Liver (tissue), 9 donors: Measurements from ENCODE around the gene GPR42. TPM values are rescaled to one million over a fixed set of nuclear protein-coding genes. Genes with fewer than 3 reads are reported as not detected.

ENCODE experiments used
- DNase-seq: peaks from one replicate; pipeline ENCODE4 v3.0.0-alpha.2; 2017; ENCODE audit warnings: low spot score
- H3K27ac ChIP-seq, 2 donors: one replicate each; pipeline ENCODE4 v1.7.0; 2013; ENCODE audit warnings: inconsistent platforms in 2 of 2, low read length in 2 of 2, control low read depth in 1 of 2, low read depth in 1 of 2, mild to moderate bottlenecking in 1 of 2
- H3K27me3 ChIP-seq, 4 donors: one replicate each; pipeline versions ENCODE4 v1.6.1 to v1.7.0; 2013; ENCODE audit warnings: low read length in 3 of 4, inconsistent platforms in 1 of 4, mild to moderate bottlenecking in 1 of 4, moderate library complexity in 1 of 4; ENCODE audit not compliant: control insufficient read depth in 4 of 4, insufficient read depth in 4 of 4
- H3K36me3 ChIP-seq, 4 donors: one replicate each; pipeline versions ENCODE4 v1.6.1 to v1.7.0; 2013; ENCODE audit warnings: low read length in 3 of 4, mild to moderate bottlenecking in 3 of 4, low read depth in 1 of 4, moderate library complexity in 1 of 4; ENCODE audit not compliant: control insufficient read depth in 4 of 4, insufficient read depth in 3 of 4
- H3K4me1 ChIP-seq, 4 donors: one replicate each; pipeline versions ENCODE4 v1.6.1 to v1.7.0; 2013; ENCODE audit warnings: low read length in 3 of 4, mild to moderate bottlenecking in 3 of 4, moderate library complexity in 1 of 4; ENCODE audit not compliant: control insufficient read depth in 4 of 4, insufficient read depth in 4 of 4
- H3K4me3 ChIP-seq, 3 donors: one replicate each; pipeline versions ENCODE4 v1.6.1 to v1.7.0; 2013; ENCODE audit warnings: low read length in 3 of 3, control low read depth in 1 of 3, low read depth in 1 of 3, mild to moderate bottlenecking in 1 of 3
- H3K9ac ChIP-seq, 2 donors: one replicate each; pipeline ENCODE4 v1.7.0; 2013; ENCODE audit warnings: low read length in 2 of 2, mild to moderate bottlenecking in 2 of 2, moderate library complexity in 2 of 2, control low read depth in 1 of 2, low read depth in 1 of 2
- H3K9me3 ChIP-seq, 4 donors: one replicate each; pipeline versions ENCODE4 v1.6.1 to v1.7.0; 2013; ENCODE audit warnings: low read length in 3 of 4; ENCODE audit not compliant: control insufficient read depth in 4 of 4
- ATF3 ChIP-seq: IDR thresholded peaks from 2 replicates; pipeline ENCODE4 v1.6.1; 2016; ENCODE audit warnings: antibody characterized with exemption
- EGR1 ChIP-seq, 2 donors: IDR thresholded peaks; 2 replicates each; pipeline ENCODE4 v1.6.1; 2016 to 2018; ENCODE audit warnings: antibody characterized with exemption in 2 of 2, low read depth in 2 of 2
- FOXA1 ChIP-seq: IDR thresholded peaks from 2 replicates; pipeline ENCODE4 v1.6.1; 2016; ENCODE audit warnings: antibody characterized with exemption
- FOXA2 ChIP-seq: IDR thresholded peaks from 2 replicates; pipeline ENCODE4 v1.6.1; 2016; ENCODE audit warnings: antibody characterized with exemption
- GABPA ChIP-seq, 2 donors: IDR thresholded peaks in 1 of 2; conservative IDR thresholded peaks in 1 of 2; 2 replicates each; pipeline ENCODE4 v1.6.1; 2016; ENCODE audit warnings: antibody characterized with exemption in 2 of 2, mild to moderate bottlenecking in 1 of 2, moderate library complexity in 1 of 2
- HNF4A ChIP-seq, 2 donors: conservative IDR thresholded peaks; 2 replicates each; pipeline ENCODE4 v1.6.1; 2016; ENCODE audit warnings: antibody characterized with exemption in 2 of 2, mild to moderate bottlenecking in 2 of 2
- HNF4G ChIP-seq: IDR thresholded peaks from 2 replicates; pipeline ENCODE4 v1.6.1; 2016; ENCODE audit warnings: antibody characterized with exemption
- JUND ChIP-seq, 2 donors: IDR thresholded peaks; 2 replicates each; pipeline ENCODE4 v1.6.1; 2016; ENCODE audit warnings: antibody characterized with exemption in 2 of 2
- MAX ChIP-seq: IDR thresholded peaks from 2 replicates; pipeline ENCODE4 v1.6.1; 2016; ENCODE audit warnings: antibody characterized with exemption
- NR2F2 ChIP-seq: IDR thresholded peaks from 2 replicates; pipeline ENCODE4 v1.6.1; 2016; ENCODE audit warnings: antibody characterized with exemption
- RAD21 ChIP-seq, 2 donors: IDR thresholded peaks; 2 replicates each; pipeline ENCODE4 v1.6.1; 2016; ENCODE audit warnings: antibody characterized with exemption in 2 of 2, mild to moderate bottlenecking in 2 of 2
- REST ChIP-seq: IDR thresholded peaks from 2 replicates; pipeline ENCODE4 v1.6.1; 2016; ENCODE audit warnings: antibody characterized with exemption, mild to moderate bottlenecking
- RXRA ChIP-seq, 2 donors: IDR thresholded peaks; 2 replicates each; pipeline ENCODE4 v1.6.1; 2017 to 2018; ENCODE audit warnings: antibody characterized with exemption in 2 of 2, mild to moderate bottlenecking in 1 of 2
- SP1 ChIP-seq: IDR thresholded peaks from 2 replicates; pipeline ENCODE4 v1.6.1; 2018; ENCODE audit warnings: antibody characterized with exemption, mild to moderate bottlenecking
- TAF1 ChIP-seq: conservative IDR thresholded peaks from 2 replicates; pipeline ENCODE4 v1.6.1; 2016; ENCODE audit warnings: antibody characterized with exemption, mild to moderate bottlenecking
- YY1 ChIP-seq: IDR thresholded peaks from 2 replicates; pipeline ENCODE4 v1.6.1; 2016; ENCODE audit warnings: antibody characterized with exemption, mild to moderate bottlenecking
- ZBTB33 ChIP-seq: IDR thresholded peaks from 2 replicates; pipeline ENCODE4 v1.6.1; 2016; ENCODE audit warnings: antibody characterized with exemption
- WGBS: extraction: QIAGEN DNeasy Blood & Tissue Kit; methylation state at CpG from one replicate; pipeline ENCODE4 v1.1.7; 2013; 5-methylcytosine and 5-hydroxymethylcytosine counted together
- polyA plus RNA-seq, 2 donors: library from polyadenylated mRNA; stranded (reverse) in 1 of 2; unstranded in 1 of 2; fragments of 200-250 nt in 1 of 2; fragments of >200 nt in 1 of 2; fragmentation: Nextera tagmentation in 1 of 2; extraction: Ambion mirVana in 1 of 2; gene quantifications; one replicate each; pipeline versions ENCODE4 v1.2.1 to v1.2.3, GENCODE V29; 2013 to 2015
- total RNA-seq, 2 donors: library from RNA; depleted of rRNA; stranded (reverse); fragments of >200 nt; gene quantifications; one replicate each; pipeline ENCODE4 v1.2.3, GENCODE V29; 2014
- donor health status: healthy.
- donor health status: healthy.
- donor health status: healthy.
- donor health status: healthy.
- donor health status: healthy.

The GPR42 gene
- total and polyA plus RNA-seq, 4 donors: not detected

GRCh38 chr19:35417713-35418534, 47.1 kb downstream of the GPR42 start:
- no peaks in the 10 kb centered on the region for H3K27me3 ChIP-seq

GRCh38 chr19:35419046-35419445, 48.2 kb downstream of the GPR42 start:
- Histone ChIP-seq H3K36me3 (no peaks in the 10 kb centered on the region), H3K4me1 (peaks cover 0 to 9% (median 2%) of the 10 kb centered on the region in 4 donors), H3K27me3 (no peaks in the 10 kb centered on the region), H3K4me3 (no peak overlapping the region), H3K9ac (no peak overlapping the region), H3K27ac (no peak overlapping the region), H3K9me3 (no peaks in the 10 kb centered on the region)
- no peak for DNase-seq
- 91% methylated on average over 3 of the region's 3 CpGs for WGBS
- TF ChIP-seq ATF3 (no peak), ZBTB33 (no peak), EGR1 (IDR thresholded peaks at IDR 0.05; ENCODE audit: low read depth in 2 of 2) (no peak), YY1 (no peak), HNF4A (conservative IDR thresholded peaks at IDR 0.05) (no peak), RXRA (IDR thresholded peaks at IDR 0.05) (no peak), MAX (no peak), GABPA (IDR thresholded peaks at IDR 0.05 in 1 of 2, conservative IDR thresholded peaks at IDR 0.05 in 1 of 2) (no peak), RAD21 (IDR thresholded peaks at IDR 0.05) (no peak), REST (no peak), TAF1 (no peak), NR2F2 (no peak), FOXA2 (no peak)

More at GRCh38 chr19:35417713-35418534, 47.1 kb downstream of the GPR42 start:
- DNase-seq: no peak
- TF ChIP-seq SP1 (no peak), FOXA1 (no peak), FOXA2 (no peak), RAD21 (IDR thresholded peaks at IDR 0.05) (no peak), HNF4A (conservative IDR thresholded peaks at IDR 0.05) (no peak), JUND (IDR thresholded peaks at IDR 0.05) (no peak), REST (no peak), RXRA (IDR thresholded peaks at IDR 0.05) (no peak), ATF3 (no peak), TAF1 (no peak), EGR1 (IDR thresholded peaks at IDR 0.05; ENCODE audit: low read depth in 2 of 2) (no peak), NR2F2 (no peak), YY1 (no peak), HNF4G (no peak)
- H3K9ac ChIP-seq: no peak overlapping the region
- 81% methylated on average over 7 of the region's 7 CpGs for WGBS
- no peaks in the 10 kb centered on the region for H3K36me3 ChIP-seq
- H3K4me1 ChIP-seq: peaks cover 0 to 6% (median 1%) of the 10 kb centered on the region in 4 donors
- H3K9me3 ChIP-seq: no peaks in the 10 kb centered on the region
- H3K4me3 ChIP-seq: no peak overlapping the region
- no peak overlapping the region for H3K27ac ChIP-seq
